ENCODE data around the gene BLOC1S5. TPM values are rescaled to one million over a fixed set of nuclear protein-coding genes. Genes with fewer than 3 reads are reported as not detected.

The BLOC1S5 gene
- total and polyA plus RNA-seq, 12 donors, result 5.3 to 27.7 (median 15.0) TPM

- H3K4me3 ChIP-seq, result no peak overlapping the region
- H3K4me1 ChIP-seq (replicated peaks in 1 of 2), result peaks cover 10 to 17% of the 10 kb centered on the region in 2 donors
- no peaks in the 10 kb centered on the region for H3K27me3 ChIP-seq
- no peaks in the 10 kb centered on the region for H3K9me3 ChIP-seq (replicated peaks in 1 of 3)
- DNase-seq, result no peak
- intact Hi-C loops (cut with DNase I), result no loop called here
- H3K36me3 ChIP-seq (replicated peaks in 1 of 2), result no peaks in the 10 kb centered on the region
- H3K27ac ChIP-seq, result no peak overlapping the region
- TF ChIP-seq CTCF (IDR thresholded peaks at IDR 0.05) (no peak), POLR2A (IDR thresholded peaks at IDR 0.05) (no peak)
- 92 to 96% (median 94%) methylated on average over 2 of the region's 2 CpGs for WGBS, 4 donors
These were observed 90.6 kb downstream of the BLOC1S5 start for GRCh38 chr6:7973584-7973983.

- 98 to 99% (median 98%) methylated on average over 2 of the region's 2 CpGs for WGBS, 4 donors
- H3K4me3 ChIP-seq, result no peak overlapping the region
- TF ChIP-seq POLR2A (IDR thresholded peaks at IDR 0.05) (no peak), CTCF (IDR thresholded peaks at IDR 0.05) (no peak)
- intact Hi-C loops (cut with DNase I), result no loop called here
- DNase-seq, result no peak
- no peaks in the 10 kb centered on the region for H3K27me3 ChIP-seq
- no peak overlapping the region for H3K27ac ChIP-seq
- no peaks in the 10 kb centered on the region for H3K36me3 ChIP-seq (replicated peaks in 1 of 2)
- peaks cover 10 to 17% of the 10 kb centered on the region in 2 donors for H3K4me1 ChIP-seq (replicated peaks in 1 of 2)
- no peaks in the 10 kb centered on the region for H3K9me3 ChIP-seq (replicated peaks in 1 of 3)
These were observed 92.7 kb downstream of the BLOC1S5 start for GRCh38 chr6:7971499-7971898.

GRCh38 chr6:7970616-7971015, 93.6 kb downstream of the BLOC1S5 start:
- no peak for TF ChIP-seq CTCF (IDR thresholded peaks at IDR 0.05)
- TF ChIP-seq POLR2A (IDR thresholded peaks at IDR 0.05), result no peak
- H3K9me3 ChIP-seq (replicated peaks in 1 of 3), result no peaks in the 10 kb centered on the region
- intact Hi-C loops (cut with DNase I), result no loop called here
- 83 to 98% (median 98%) methylated on average over 3 of the region's 3 CpGs for WGBS, 4 donors
- H3K27ac ChIP-seq, result no peak overlapping the region
- no peak for DNase-seq
- no peaks in the 10 kb centered on the region for H3K36me3 ChIP-seq (replicated peaks in 1 of 2)
- H3K27me3 ChIP-seq, result no peaks in the 10 kb centered on the region
- H3K4me3 ChIP-seq, result no peak overlapping the region
- H3K4me1 ChIP-seq (replicated peaks in 1 of 2), result peaks cover 8 to 13% of the 10 kb centered on the region in 2 donors

Other genes starting within 250 kb of the BLOC1S5 start
- gene TXNDC5, start 153.6 kb downstream of the BLOC1S5 start, total RNA-seq, result 100 to 1,000 TPM in 7 of 9 donors, 10 to 100 TPM in 2; 94.0 to 192 (median 129) TPM
- 100 to 1,000 TPM in 1 of 3 donors, 10 to 100 TPM in 2; 51.6 to 130 (median 55.5) TPM for gene TXNDC5, start 153.6 kb downstream of the BLOC1S5 start, polyA plus RNA-seq
- gene EEF1E1, start 38.2 kb upstream of the BLOC1S5 start, total RNA-seq, result 10 to 100 TPM; 18.1 to 95.8 (median 32.3) TPM
- 10 to 100 TPM; 18.3 to 72.9 (median 20.9) TPM for gene EEF1E1, start 38.2 kb upstream of the BLOC1S5 start, polyA plus RNA-seq

Data from adrenal gland (tissue), 12 donors.